Panc1 (cell line): ENCODE data around the gene RC3H1. TPM values are rescaled to one million over a fixed set of nuclear protein-coding genes. Genes with fewer than 3 reads are reported as not detected.

Source experiments
- ATAC-seq: fragments of 200-7000 bp; cut with Tn5 transposase; 2 replicates; pipeline ENCODE4 v1.9.1; 2020; ENCODE audit warnings: mild to moderate bottlenecking, moderate library complexity
- BruUV-seq: library from RNA; stranded (reverse); fragments of 400-500 nt; replicated peaks from 2 replicates; lab custom pipeline; 2021; lab: Mats Ljungman, UMichigan
- CTCF ChIA-PET: fragments of 300-600 bp; sonication (Branson Sonifier 250); formaldehyde crosslinking; loops from one replicate; lab custom pipeline; 2022; ENCODE audit warnings: antibody characterized with exemption; lab: Charles Lee
- POLR2A ChIA-PET: fragments of 300-600 bp; sonication (Branson Sonifier 250); formaldehyde crosslinking; loops from one replicate; lab custom pipeline; 2022; ENCODE audit warnings: antibody characterized with exemption; lab: Charles Lee
- DNase-seq: peaks from one replicate; pipeline ENCODE4 v3.0.0-alpha.2; 2010; ENCODE audit warnings: low read depth, low spot score
- H3K27ac ChIP-seq: 2 replicates; pipeline ENCODE4 v1.5.1; 2011; ENCODE audit warnings: mild to moderate bottlenecking, low read length, inconsistent platforms
- H3K27me3 ChIP-seq: fragments of 200-500 bp; sonication (Bioruptor generic); 2 replicates; pipeline ENCODE4 v1.6.0; 2014; ENCODE audit warnings: low read length, inconsistent platforms; ENCODE audit not compliant: control insufficient read depth, insufficient read depth
- H3K36me3 ChIP-seq: fragments of 200-500 bp; sonication (Bioruptor generic); 2 replicates; pipeline ENCODE4 v1.5.1; 2014; ENCODE audit warnings: inconsistent platforms, mild to moderate bottlenecking, low read length, moderate library complexity; ENCODE audit not compliant: control insufficient read depth, insufficient read depth
- H3K4me1 ChIP-seq: 2 replicates; pipeline ENCODE4 v1.5.1; 2011; ENCODE audit warnings: inconsistent platforms, mild to moderate bottlenecking, low read length, moderate library complexity; ENCODE audit not compliant: control insufficient read depth, insufficient read depth
- H3K4me3 ChIP-seq, 2 experiments: 2 replicates each; pipeline ENCODE4 v1.5.1; 2011 to 2012; ENCODE audit warnings: low read depth in 2 of 2, low read length in 2 of 2, mild to moderate bottlenecking in 2 of 2, inconsistent platforms in 1 of 2, moderate library complexity in 1 of 2
- H3K9me3 ChIP-seq: fragments of 200-500 bp; sonication (Bioruptor generic); 2 replicates; pipeline ENCODE4 v1.5.1; 2014; ENCODE audit warnings: low read depth, mild to moderate bottlenecking, inconsistent platforms, low read length, moderate library complexity; ENCODE audit not compliant: control insufficient read depth, insufficient read depth
- POLR2AphosphoS5 ChIP-seq: IDR thresholded peaks from 2 replicates; pipeline ENCODE4 v1.6.1; 2012; ENCODE audit warnings: mild to moderate bottlenecking, low read depth, low read length, moderate library complexity
- SIN3A ChIP-seq: IDR thresholded peaks from 2 replicates; pipeline ENCODE4 v1.6.1; 2012; ENCODE audit warnings: low read depth, mild to moderate bottlenecking, low read length, moderate library complexity, borderline replicate concordance; ENCODE audit not compliant: insufficient read depth
- TCF7L2 ChIP-seq: IDR thresholded peaks from 2 replicates; pipeline ENCODE4 v1.6.1; 2011; ENCODE audit warnings: mild to moderate bottlenecking, low read depth, low read length, inconsistent platforms
- in situ Hi-C: cut with HindIII; loops from 2 replicates; pipeline ENCODE4 v1.10.0; 2016; ENCODE audit warnings: low sequenced_read_pairs, low pct_unique_long_range_greater_than_20kb
- intact Hi-C: fragments of 100-400 bp; cut with micrococcal nuclease; formaldehyde crosslinking; loops from one replicate; pipeline ENCODE4 v1.10.0; 2022; ENCODE audit not compliant: unreplicated experiment
- total RNA-seq: library from RNA; stranded (reverse); gene quantifications from one replicate; pipeline ENCODE4 v1.2.1, GENCODE V29; 2021; ENCODE audit not compliant: unreplicated experiment
- TF ChIP-seq, protein P1 (sequence below), 2 experiments: IDR thresholded peaks; 2 replicates each; pipeline ENCODE4 v1.6.1; 2011 to 2012; ENCODE audit warnings: low read depth in 2 of 2, control low read depth in 1 of 2, low read length in 1 of 2, mild to moderate bottlenecking in 1 of 2, moderate library complexity in 1 of 2; ENCODE audit not compliant: insufficient read depth in 1 of 2
- TF ChIP-seq, protein P2 (sequence below): fragments of 450-650 bp; IDR thresholded peaks from 2 replicates; pipeline ENCODE4 v1.5.1; 2017; ENCODE audit warnings: mild to moderate bottlenecking

The RC3H1 gene
- total RNA-seq, 1 experiment from 2014 or later: 21.4 TPM

DNA sequence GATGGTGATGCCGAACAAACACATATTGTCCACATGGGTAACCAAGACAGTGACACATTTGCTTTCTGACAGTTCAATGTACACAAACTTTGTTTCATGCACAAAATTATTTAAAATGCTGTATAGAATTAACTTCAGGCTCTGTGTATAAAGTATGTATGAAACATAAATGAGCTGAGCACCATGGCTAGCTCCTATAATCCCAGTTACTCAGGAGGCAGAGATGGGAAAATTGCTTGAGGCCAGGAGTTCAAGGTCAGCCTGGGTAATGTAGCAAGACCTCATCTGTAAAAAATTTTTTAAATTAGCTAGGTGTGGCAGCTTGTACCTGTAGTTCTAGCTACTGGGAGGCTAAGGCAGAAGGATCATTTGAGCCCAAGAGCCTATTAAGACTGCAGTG is 19.2 kb upstream of the RC3H1 start:
- no peaks in the 10 kb centered on the region for H3K4me1 ChIP-seq
- POLR2A ChIA-PET: no interaction called here
- H3K9me3 ChIP-seq: no peaks in the 10 kb centered on the region
- no peak for TF ChIP-seq POLR2AphosphoS5
- TF ChIP-seq, protein P1, sequence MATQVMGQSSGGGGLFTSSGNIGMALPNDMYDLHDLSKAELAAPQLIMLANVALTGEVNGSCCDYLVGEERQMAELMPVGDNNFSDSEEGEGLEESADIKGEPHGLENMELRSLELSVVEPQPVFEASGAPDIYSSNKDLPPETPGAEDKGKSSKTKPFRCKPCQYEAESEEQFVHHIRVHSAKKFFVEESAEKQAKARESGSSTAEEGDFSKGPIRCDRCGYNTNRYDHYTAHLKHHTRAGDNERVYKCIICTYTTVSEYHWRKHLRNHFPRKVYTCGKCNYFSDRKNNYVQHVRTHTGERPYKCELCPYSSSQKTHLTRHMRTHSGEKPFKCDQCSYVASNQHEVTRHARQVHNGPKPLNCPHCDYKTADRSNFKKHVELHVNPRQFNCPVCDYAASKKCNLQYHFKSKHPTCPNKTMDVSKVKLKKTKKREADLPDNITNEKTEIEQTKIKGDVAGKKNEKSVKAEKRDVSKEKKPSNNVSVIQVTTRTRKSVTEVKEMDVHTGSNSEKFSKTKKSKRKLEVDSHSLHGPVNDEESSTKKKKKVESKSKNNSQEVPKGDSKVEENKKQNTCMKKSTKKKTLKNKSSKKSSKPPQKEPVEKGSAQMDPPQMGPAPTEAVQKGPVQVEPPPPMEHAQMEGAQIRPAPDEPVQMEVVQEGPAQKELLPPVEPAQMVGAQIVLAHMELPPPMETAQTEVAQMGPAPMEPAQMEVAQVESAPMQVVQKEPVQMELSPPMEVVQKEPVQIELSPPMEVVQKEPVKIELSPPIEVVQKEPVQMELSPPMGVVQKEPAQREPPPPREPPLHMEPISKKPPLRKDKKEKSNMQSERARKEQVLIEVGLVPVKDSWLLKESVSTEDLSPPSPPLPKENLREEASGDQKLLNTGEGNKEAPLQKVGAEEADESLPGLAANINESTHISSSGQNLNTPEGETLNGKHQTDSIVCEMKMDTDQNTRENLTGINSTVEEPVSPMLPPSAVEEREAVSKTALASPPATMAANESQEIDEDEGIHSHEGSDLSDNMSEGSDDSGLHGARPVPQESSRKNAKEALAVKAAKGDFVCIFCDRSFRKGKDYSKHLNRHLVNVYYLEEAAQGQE (IDR thresholded peaks at IDR 0.05; ENCODE audit: insufficient read depth in 1 of 2, low read depth in 2 of 2, low read length in 1 of 2): peak in 1 of 2 experiments; percentile 28; a peak in 1 of 4 replicates
- no peaks in the 10 kb centered on the region for H3K36me3 ChIP-seq
- in situ Hi-C loops: no loop called here
- no peak overlapping the region for H3K4me3 ChIP-seq
- DNase-seq: no peak
- H3K27me3 ChIP-seq: no peaks in the 10 kb centered on the region
- no peak for ATAC-seq
- H3K27ac ChIP-seq: no peak overlapping the region
- BruUV-seq: no TSS peak
- CTCF ChIA-PET: no interaction called here
- intact Hi-C loops: no loop called here

DNA sequence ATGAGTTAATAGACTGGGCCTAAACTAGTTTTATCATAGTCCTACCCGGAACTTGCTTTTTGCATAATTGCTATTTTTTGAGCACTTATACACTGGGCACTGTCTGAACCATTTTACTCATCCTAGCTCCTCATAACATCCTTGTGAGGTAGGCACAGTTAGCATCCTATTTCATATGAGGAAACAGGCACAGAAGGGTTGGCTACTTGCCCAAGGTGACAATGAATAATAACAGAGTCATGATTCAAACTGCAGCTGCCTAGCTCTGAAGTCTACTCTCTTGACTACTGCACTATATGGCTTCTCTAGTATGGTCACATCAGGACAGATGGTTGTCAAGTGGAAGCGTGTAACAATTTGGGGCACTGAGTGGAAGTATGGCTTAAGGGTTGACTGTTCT is 18.2 kb upstream of the RC3H1 start:
- ChIA-PET POLR2A (no interaction called here), CTCF (no interaction called here)
- TF ChIP-seq, protein P1 (IDR thresholded peaks at IDR 0.05; ENCODE audit: insufficient read depth in 1 of 2, low read depth in 2 of 2, low read length in 1 of 2): no peak
- TF ChIP-seq SIN3A (no peak), TCF7L2 (no peak), POLR2AphosphoS5 (no peak)
- TF ChIP-seq, protein P2, sequence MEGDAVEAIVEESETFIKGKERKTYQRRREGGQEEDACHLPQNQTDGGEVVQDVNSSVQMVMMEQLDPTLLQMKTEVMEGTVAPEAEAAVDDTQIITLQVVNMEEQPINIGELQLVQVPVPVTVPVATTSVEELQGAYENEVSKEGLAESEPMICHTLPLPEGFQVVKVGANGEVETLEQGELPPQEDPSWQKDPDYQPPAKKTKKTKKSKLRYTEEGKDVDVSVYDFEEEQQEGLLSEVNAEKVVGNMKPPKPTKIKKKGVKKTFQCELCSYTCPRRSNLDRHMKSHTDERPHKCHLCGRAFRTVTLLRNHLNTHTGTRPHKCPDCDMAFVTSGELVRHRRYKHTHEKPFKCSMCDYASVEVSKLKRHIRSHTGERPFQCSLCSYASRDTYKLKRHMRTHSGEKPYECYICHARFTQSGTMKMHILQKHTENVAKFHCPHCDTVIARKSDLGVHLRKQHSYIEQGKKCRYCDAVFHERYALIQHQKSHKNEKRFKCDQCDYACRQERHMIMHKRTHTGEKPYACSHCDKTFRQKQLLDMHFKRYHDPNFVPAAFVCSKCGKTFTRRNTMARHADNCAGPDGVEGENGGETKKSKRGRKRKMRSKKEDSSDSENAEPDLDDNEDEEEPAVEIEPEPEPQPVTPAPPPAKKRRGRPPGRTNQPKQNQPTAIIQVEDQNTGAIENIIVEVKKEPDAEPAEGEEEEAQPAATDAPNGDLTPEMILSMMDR: no peak
- intact Hi-C loops: no loop called here
- Histone ChIP-seq H3K27me3 (no peaks in the 10 kb centered on the region), H3K36me3 (no peaks in the 10 kb centered on the region), H3K27ac (no peak overlapping the region), H3K4me1 (no peaks in the 10 kb centered on the region), H3K4me3 (no peak overlapping the region), H3K9me3 (no peaks in the 10 kb centered on the region)
- in situ Hi-C loops: no loop called here
- ATAC-seq (peak; percentile 65; the same call in 1 of the 2 replicates), DNase-seq (peak; percentile 80)
- no TSS peak for BruUV-seq
